Activated CD4-positive, alpha-beta T cell treated with anti-CD3 and anti-CD28 coated beads, Interleukin-2, amount 10 ng/mL, durations not matched to agents 24 days and 14 days (primary cell): ENCODE results near the gene GIGYF2. TPM values are rescaled to one million over a fixed set of nuclear protein-coding genes. Genes with fewer than 3 reads are reported as not detected.
"Not testable (repeated sequence)": the region's sequence is repeated elsewhere in the genome, so short reads cannot be mapped to it uniquely, and the experiment has no call there.

Experiments used
- DNase-seq: peaks from one replicate; pipeline ENCODE4 v3.0.0; 2022
- H3K27ac Mint-ChIP-seq: one replicate; pipeline ENCODE4 v1.8.0; 2022; ENCODE audit warnings: mild to moderate bottlenecking, mixed read lengths
- H3K27me3 Mint-ChIP-seq: one replicate; pipeline ENCODE4 v1.8.0; 2022; ENCODE audit warnings: mixed read lengths
- H3K36me3 Mint-ChIP-seq: one replicate; pipeline ENCODE4 v1.8.0; 2022; ENCODE audit warnings: low read depth, mild to moderate bottlenecking, mixed read lengths
- H3K4me1 Mint-ChIP-seq: one replicate; pipeline ENCODE4 v1.8.0; 2021; ENCODE audit warnings: mixed read lengths
- H3K4me3 Mint-ChIP-seq: one replicate; pipeline ENCODE4 v1.8.0; 2022; ENCODE audit warnings: mild to moderate bottlenecking, moderate library complexity, mixed read lengths
- H3K9me3 Mint-ChIP-seq: one replicate; pipeline ENCODE4 v1.8.0; 2021; ENCODE audit warnings: mixed read lengths
- intact Hi-C: fragments of 100-400 bp; cut with micrococcal nuclease; formaldehyde crosslinking; loops from one replicate; pipeline ENCODE4 v1.15.1; 2023
- total RNA-seq: library from RNA; stranded (reverse); gene quantifications from 2 replicates; pipeline ENCODE4 v1.2.3, GENCODE V29; 2022

The GIGYF2 gene
- total RNA-seq, 1 donor from 2014 or later: 72.0 TPM

GRCh38 chr2:232817756-232818155 is 120.6 kb downstream of the GIGYF2 start:
- H3K9me3 Mint-ChIP-seq: no peaks in the 10 kb centered on the region
- intact Hi-C loops: no loop called here
- H3K4me3 Mint-ChIP-seq: no peak overlapping the region
- peaks cover 4% of the 10 kb centered on the region for H3K4me1 Mint-ChIP-seq
- H3K36me3 Mint-ChIP-seq: peaks cover 62% of the 10 kb centered on the region
- no peaks in the 10 kb centered on the region for H3K27me3 Mint-ChIP-seq
- H3K27ac Mint-ChIP-seq: no peak overlapping the region
- DNase-seq: no peak

GRCh38 chr2:232829988-232830387 is 132.9 kb downstream of the GIGYF2 start:
- Mint-ChIP-seq H3K36me3 (peaks cover 57% of the 10 kb centered on the region), H3K27ac (no peak overlapping the region), H3K9me3 (peaks cover 3% of the 10 kb centered on the region), H3K4me1 (peaks cover 4% of the 10 kb centered on the region), H3K27me3 (no peaks in the 10 kb centered on the region), H3K4me3 (no peak overlapping the region)
- no peak for DNase-seq
- intact Hi-C loops: no loop called here

- no peak overlapping the region for H3K4me3 Mint-ChIP-seq
- H3K4me1 Mint-ChIP-seq: peaks cover 2% of the 10 kb centered on the region
- no peak overlapping the region for H3K27ac Mint-ChIP-seq
- H3K27me3 Mint-ChIP-seq: no peaks in the 10 kb centered on the region
- H3K36me3 Mint-ChIP-seq: peaks cover 48% of the 10 kb centered on the region
- intact Hi-C loops: no loop called here
- no peak for DNase-seq
- H3K9me3 Mint-ChIP-seq: no peaks in the 10 kb centered on the region
Observed at GRCh38 chr2:232831496-232831895, 134.4 kb downstream of the GIGYF2 start.

GRCh38 chr2:232833830-232834229 is 136.7 kb downstream of the GIGYF2 start:
- H3K4me3 Mint-ChIP-seq: no peak overlapping the region
- H3K4me1 Mint-ChIP-seq: peaks cover 15% of the 10 kb centered on the region
- no peaks in the 10 kb centered on the region for H3K9me3 Mint-ChIP-seq
- intact Hi-C loops: no loop called here
- H3K36me3 Mint-ChIP-seq: peaks cover 49% of the 10 kb centered on the region
- no peaks in the 10 kb centered on the region for H3K27me3 Mint-ChIP-seq
- no peak for DNase-seq
- no peak overlapping the region for H3K27ac Mint-ChIP-seq

GRCh38 chr2:232835687-232836208 is 138.6 kb downstream of the GIGYF2 start:
- Mint-ChIP-seq H3K4me3 (no peak overlapping the region), H3K4me1 (peaks cover 28% of the 10 kb centered on the region), H3K36me3 (peaks cover 56% of the 10 kb centered on the region), H3K27ac (no peak overlapping the region), H3K9me3 (no peaks in the 10 kb centered on the region), H3K27me3 (no peaks in the 10 kb centered on the region)
- DNase-seq: no peak
- intact Hi-C loops: loop anchor here (5.0 kb wide), 1 partner anchor 138 kb away; the partner anchor contains the start of gene GIGYF2

- no peaks in the 10 kb centered on the region for H3K9me3 Mint-ChIP-seq
- H3K4me3 Mint-ChIP-seq: no peak overlapping the region
- peaks cover 28% of the 10 kb centered on the region for H3K4me1 Mint-ChIP-seq
- H3K27me3 Mint-ChIP-seq: no peaks in the 10 kb centered on the region
- intact Hi-C loops: loop anchor here (5.0 kb wide), 1 partner anchor 140 kb away; the partner anchor contains the start of gene GIGYF2
- H3K27ac Mint-ChIP-seq: peak overlapping the region; percentile 38
- peaks cover 52% of the 10 kb centered on the region for H3K36me3 Mint-ChIP-seq
- no peak for DNase-seq
Observed at GRCh38 chr2:232836934-232837333, 139.8 kb downstream of the GIGYF2 start.

GRCh38 chr2:232838406-232838874 is 141.3 kb downstream of the GIGYF2 start:
- H3K36me3 Mint-ChIP-seq: peaks cover 51% of the 10 kb centered on the region
- H3K4me3 Mint-ChIP-seq: peak overlapping the region; percentile 40
- DNase-seq: peak; percentile 84
- no peaks in the 10 kb centered on the region for H3K27me3 Mint-ChIP-seq
- no peaks in the 10 kb centered on the region for H3K9me3 Mint-ChIP-seq
- H3K4me1 Mint-ChIP-seq: peaks cover 28% of the 10 kb centered on the region
- H3K27ac Mint-ChIP-seq: peak overlapping the region; percentile 51
- intact Hi-C loops: loop anchor here (1.0 to 5.0 kb wide), 3 partner anchors 56 to 413 kb away; partner anchors contain the start of genes ATG16L1 and GIGYF2

GRCh38 chr2:232839411-232840079 is 142.4 kb downstream of the GIGYF2 start:
- no peak for DNase-seq
- Mint-ChIP-seq H3K4me1 (peaks cover 28% of the 10 kb centered on the region), H3K9me3 (no peaks in the 10 kb centered on the region), H3K4me3 (no peak overlapping the region), H3K36me3 (peaks cover 49% of the 10 kb centered on the region), H3K27ac (peak overlapping the region; percentile 40), H3K27me3 (no peaks in the 10 kb centered on the region)
- intact Hi-C loops: loop anchor here (5.0 kb wide), 1 partner anchor 142 kb away; the partner anchor contains the start of gene GIGYF2

GRCh38 chr2:232842689-232843088 is 145.6 kb downstream of the GIGYF2 start:
- Mint-ChIP-seq H3K4me1 (peaks cover 24% of the 10 kb centered on the region), H3K4me3 (no peak overlapping the region), H3K36me3 (peaks cover 54% of the 10 kb centered on the region), H3K9me3 (no peaks in the 10 kb centered on the region), H3K27ac (no peak overlapping the region), H3K27me3 (no peaks in the 10 kb centered on the region)
- no peak for DNase-seq
- intact Hi-C loops: no loop called here

GRCh38 chr2:232843834-232844233 is 146.7 kb downstream of the GIGYF2 start:
- Mint-ChIP-seq H3K27me3 (no peaks in the 10 kb centered on the region), H3K9me3 (no peaks in the 10 kb centered on the region), H3K4me1 (peaks cover 13% of the 10 kb centered on the region), H3K4me3 (no peak overlapping the region), H3K36me3 (peaks cover 57% of the 10 kb centered on the region), H3K27ac (no peak overlapping the region)
- DNase-seq: no peak
- intact Hi-C loops: no loop called here

GRCh38 chr2:232846055-232846454 is 148.9 kb downstream of the GIGYF2 start:
- intact Hi-C loops: no loop called here
- Mint-ChIP-seq H3K27me3 (no peaks in the 10 kb centered on the region), H3K36me3 (peaks cover 56% of the 10 kb centered on the region), H3K27ac (no peak overlapping the region), H3K4me3 (no peak overlapping the region), H3K4me1 (no peaks in the 10 kb centered on the region), H3K9me3 (no peaks in the 10 kb centered on the region)
- DNase-seq: no peak

- Mint-ChIP-seq H3K36me3 (peaks cover 53% of the 10 kb centered on the region), H3K27ac (no peak overlapping the region), H3K9me3 (no peaks in the 10 kb centered on the region), H3K4me1 (peaks cover 4% of the 10 kb centered on the region), H3K27me3 (no peaks in the 10 kb centered on the region), H3K4me3 (no peak overlapping the region)
- intact Hi-C loops: no loop called here
- no peak for DNase-seq
Observed at GRCh38 chr2:232850039-232850438, 152.9 kb downstream of the GIGYF2 start.

- intact Hi-C loops, H3K4me1 Mint-ChIP-seq, H3K27ac Mint-ChIP-seq, H3K9me3 Mint-ChIP-seq, DNase-seq, H3K4me3 Mint-ChIP-seq, H3K27me3 Mint-ChIP-seq: not testable (repeated sequence)
- peaks cover 53% of the 10 kb centered on the region for H3K36me3 Mint-ChIP-seq
Observed at GRCh38 chr2:232852081-232852480, 154.9 kb downstream of the GIGYF2 start.

- Mint-ChIP-seq H3K9me3 (no peaks in the 10 kb centered on the region), H3K36me3 (peaks cover 53% of the 10 kb centered on the region), H3K27me3 (no peaks in the 10 kb centered on the region), H3K4me3 (no peak overlapping the region), H3K27ac (peak overlapping the region; percentile 22), H3K4me1 (peaks cover 4% of the 10 kb centered on the region)
- DNase-seq: no peak
- intact Hi-C loops: loop anchor here (1.0 kb wide), 2 partner anchors 202 to 399 kb away; partner anchors contain the start of gene ATG16L1
Observed at GRCh38 chr2:232852676-232853075, 155.5 kb downstream of the GIGYF2 start.
